ENCODE data around the gene METTL14. TPM values are rescaled to one million over a fixed set of nuclear protein-coding genes. Genes with fewer than 3 reads are reported as not detected.

Gene METTL14
- total RNA-seq, 1 experiment from 2014 or later, result 26.1 TPM

DNA sequence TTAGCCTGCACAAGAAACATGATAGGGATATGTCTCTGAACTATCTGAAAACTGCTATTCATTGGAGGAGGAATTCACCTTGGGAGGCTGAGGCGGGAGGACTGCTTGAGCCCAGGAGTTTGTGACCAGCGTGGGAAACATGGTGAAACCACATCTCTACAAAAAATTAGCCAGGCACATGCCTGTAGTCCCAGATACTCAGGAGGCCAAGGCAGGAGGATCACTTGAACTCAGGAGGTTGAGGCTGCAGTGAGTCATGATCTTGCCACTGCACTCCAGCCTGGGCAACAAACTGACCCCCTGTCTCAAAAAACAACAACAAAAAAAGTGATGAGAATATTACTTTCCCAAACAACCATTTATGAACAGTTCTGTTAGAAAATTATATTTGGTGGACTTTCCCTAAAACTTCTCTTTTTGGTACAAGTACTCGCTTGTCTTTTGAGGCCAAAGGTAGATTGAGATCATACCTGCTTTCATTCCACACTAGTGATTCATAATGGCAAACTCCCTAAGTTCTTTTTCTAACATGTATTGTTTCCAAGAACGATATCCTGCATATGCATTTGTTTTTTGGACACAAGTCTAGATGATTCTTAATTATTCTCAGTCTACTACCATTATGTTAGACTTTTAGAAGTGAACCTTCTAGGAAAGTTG, 33.4 kb downstream of the METTL14 start:
- H3K4me1 Mint-ChIP-seq (ENCODE audit: low read depth, unreplicated experiment), result no peaks in the 10 kb centered on the region
- H3K36me3 Mint-ChIP-seq (ENCODE audit: insufficient read depth, unreplicated experiment), result peaks cover 8% of the 10 kb centered on the region
- no peaks in the 10 kb centered on the region for H3K27me3 Mint-ChIP-seq (ENCODE audit: unreplicated experiment)
- TF ChIP-seq, protein P1, sequence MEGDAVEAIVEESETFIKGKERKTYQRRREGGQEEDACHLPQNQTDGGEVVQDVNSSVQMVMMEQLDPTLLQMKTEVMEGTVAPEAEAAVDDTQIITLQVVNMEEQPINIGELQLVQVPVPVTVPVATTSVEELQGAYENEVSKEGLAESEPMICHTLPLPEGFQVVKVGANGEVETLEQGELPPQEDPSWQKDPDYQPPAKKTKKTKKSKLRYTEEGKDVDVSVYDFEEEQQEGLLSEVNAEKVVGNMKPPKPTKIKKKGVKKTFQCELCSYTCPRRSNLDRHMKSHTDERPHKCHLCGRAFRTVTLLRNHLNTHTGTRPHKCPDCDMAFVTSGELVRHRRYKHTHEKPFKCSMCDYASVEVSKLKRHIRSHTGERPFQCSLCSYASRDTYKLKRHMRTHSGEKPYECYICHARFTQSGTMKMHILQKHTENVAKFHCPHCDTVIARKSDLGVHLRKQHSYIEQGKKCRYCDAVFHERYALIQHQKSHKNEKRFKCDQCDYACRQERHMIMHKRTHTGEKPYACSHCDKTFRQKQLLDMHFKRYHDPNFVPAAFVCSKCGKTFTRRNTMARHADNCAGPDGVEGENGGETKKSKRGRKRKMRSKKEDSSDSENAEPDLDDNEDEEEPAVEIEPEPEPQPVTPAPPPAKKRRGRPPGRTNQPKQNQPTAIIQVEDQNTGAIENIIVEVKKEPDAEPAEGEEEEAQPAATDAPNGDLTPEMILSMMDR (IDR thresholded peaks at IDR 0.05; ENCODE audit: unreplicated experiment), result no peak
- no peak for DNase-seq
- intact Hi-C loops (cut with micrococcal nuclease; ENCODE audit: unreplicated experiment), result no loop called here
- CTCF ChIA-PET, result no interaction called here
- H3K4me3 Mint-ChIP-seq (ENCODE audit: low read depth, unreplicated experiment), result no peak overlapping the region
- no peaks in the 10 kb centered on the region for H3K9me3 Mint-ChIP-seq (ENCODE audit: low read depth, unreplicated experiment)
- no TSS peak for BruUV-seq (replicated peaks)
- H3K27ac Mint-ChIP-seq (ENCODE audit: unreplicated experiment), result no peak overlapping the region

DNA sequence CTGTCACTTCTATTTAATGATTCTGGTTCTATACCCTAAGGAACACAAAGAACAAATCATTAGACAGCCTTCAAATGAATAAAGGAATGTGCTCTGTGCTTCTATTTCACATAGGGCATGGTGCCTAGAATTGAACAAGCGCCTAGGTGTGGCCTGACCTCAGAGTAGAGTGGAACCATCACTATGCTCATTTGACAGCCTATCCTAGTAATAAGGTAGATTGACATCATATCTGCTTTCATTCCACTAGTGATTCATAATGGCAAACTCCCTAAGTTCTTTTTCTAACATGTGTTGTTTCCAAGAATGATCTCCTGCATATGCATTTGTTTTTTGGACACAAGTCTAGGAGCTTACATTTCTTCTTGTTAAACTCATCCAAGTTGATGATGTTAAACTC, 36.6 kb downstream of the METTL14 start:
- CTCF ChIA-PET, result no interaction called here
- Mint-ChIP-seq H3K4me3 (ENCODE audit: low read depth, unreplicated experiment) (no peak overlapping the region), H3K9me3 (ENCODE audit: low read depth, unreplicated experiment) (no peaks in the 10 kb centered on the region), H3K36me3 (ENCODE audit: insufficient read depth, unreplicated experiment) (peaks cover 5% of the 10 kb centered on the region), H3K4me1 (ENCODE audit: low read depth, unreplicated experiment) (no peaks in the 10 kb centered on the region), H3K27ac (ENCODE audit: unreplicated experiment) (no peak overlapping the region), H3K27me3 (ENCODE audit: unreplicated experiment) (no peaks in the 10 kb centered on the region)
- no peak for DNase-seq
- TF ChIP-seq, protein P1 (IDR thresholded peaks at IDR 0.05; ENCODE audit: unreplicated experiment), result no peak
- BruUV-seq (replicated peaks), result no TSS peak
- intact Hi-C loops (cut with micrococcal nuclease; ENCODE audit: unreplicated experiment), result no loop called here

DNA sequence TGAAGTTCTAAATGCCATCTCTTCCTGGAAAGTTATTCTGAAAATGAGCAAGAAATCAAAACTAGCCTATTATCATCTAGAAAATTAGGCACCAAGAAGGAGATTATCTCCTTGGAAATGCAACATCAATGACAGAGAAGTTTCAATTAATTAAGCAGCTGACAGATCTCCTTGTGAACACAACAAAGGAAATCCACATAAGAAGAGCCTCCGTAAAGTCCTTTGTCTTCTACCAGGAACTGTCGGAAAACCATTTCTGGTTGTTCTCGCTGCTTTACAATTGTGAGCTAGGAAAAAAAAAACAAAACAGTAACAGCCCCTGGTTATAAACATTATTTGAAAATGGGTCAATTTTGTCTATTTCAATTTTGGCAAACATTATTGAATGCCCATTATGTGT, 38.2 kb downstream of the METTL14 start:
- CTCF ChIA-PET, result no interaction called here
- TF ChIP-seq, protein P1 (IDR thresholded peaks at IDR 0.05; ENCODE audit: unreplicated experiment), result no peak
- H3K27me3 Mint-ChIP-seq (ENCODE audit: unreplicated experiment), result no peaks in the 10 kb centered on the region
- H3K4me3 Mint-ChIP-seq (ENCODE audit: low read depth, unreplicated experiment), result no peak overlapping the region
- no peak for DNase-seq
- H3K9me3 Mint-ChIP-seq (ENCODE audit: low read depth, unreplicated experiment), result no peaks in the 10 kb centered on the region
- H3K27ac Mint-ChIP-seq (ENCODE audit: unreplicated experiment), result no peak overlapping the region
- no peaks in the 10 kb centered on the region for H3K4me1 Mint-ChIP-seq (ENCODE audit: low read depth, unreplicated experiment)
- intact Hi-C loops (cut with micrococcal nuclease; ENCODE audit: unreplicated experiment), result no loop called here
- BruUV-seq (replicated peaks), result no TSS peak
- peaks cover 2% of the 10 kb centered on the region for H3K36me3 Mint-ChIP-seq (ENCODE audit: insufficient read depth, unreplicated experiment)

DNA sequence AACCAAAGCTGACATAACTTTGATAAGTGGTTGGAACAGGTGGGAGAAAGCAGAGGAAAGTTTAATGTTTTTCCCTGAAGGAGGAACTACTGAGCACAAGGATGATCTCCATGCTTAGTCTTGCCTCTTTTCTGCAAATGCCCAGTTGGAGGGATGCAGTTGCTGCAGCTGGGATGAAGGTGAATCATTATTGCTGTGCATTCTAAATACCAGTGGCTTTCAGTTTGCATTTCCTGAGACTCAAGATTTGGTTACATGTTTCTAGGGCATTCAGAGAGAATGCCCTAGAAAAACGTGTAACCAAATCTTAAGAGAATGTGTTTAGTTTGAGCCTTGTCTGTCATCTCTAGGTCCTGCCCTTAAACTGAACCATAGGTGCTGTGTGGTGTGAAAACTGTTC, 42.2 kb downstream of the METTL14 start:
- Mint-ChIP-seq H3K4me1 (ENCODE audit: low read depth, unreplicated experiment) (no peaks in the 10 kb centered on the region), H3K9me3 (ENCODE audit: low read depth, unreplicated experiment) (no peaks in the 10 kb centered on the region)

More for the DNA sequence above, 42.2 kb downstream of the METTL14 start:
- Mint-ChIP-seq H3K36me3 (ENCODE audit: insufficient read depth, unreplicated experiment) (no peaks in the 10 kb centered on the region), H3K4me3 (ENCODE audit: low read depth, unreplicated experiment) (no peak overlapping the region), H3K27ac (ENCODE audit: unreplicated experiment) (no peak overlapping the region), H3K27me3 (ENCODE audit: unreplicated experiment) (no peaks in the 10 kb centered on the region)
- CTCF ChIA-PET, result no interaction called here
- TF ChIP-seq, protein P1 (IDR thresholded peaks at IDR 0.05; ENCODE audit: unreplicated experiment), result no peak
- DNase-seq, result no peak
- intact Hi-C loops (cut with micrococcal nuclease; ENCODE audit: unreplicated experiment), result no loop called here
- no TSS peak for BruUV-seq (replicated peaks)

Measured in Calu3 (cell line).